GM21619 (cell line): ENCODE results near the gene RLN1.
"Not testable (repeated sequence)": the region's sequence is repeated elsewhere in the genome, so short reads cannot be mapped to it uniquely, and the experiment has no call there.

Experiments used
- ATAC-seq: cut with Tn5 transposase; IDR thresholded peaks from one replicate; pipeline ENCODE4 v1.9.1; 2021; ENCODE audit not compliant: unreplicated experiment

RLN1 gene

GRCh38 chr9:5326187-5326586, 13.5 kb downstream of the RLN1 start:
- no peak for ATAC-seq

- ATAC-seq = not testable (repeated sequence)
Observed at GRCh38 chr9:5321601-5322000, 18.1 kb downstream of the RLN1 start.

GRCh38 chr9:5321058-5321457, 18.6 kb downstream of the RLN1 start:
- ATAC-seq = no peak

- not testable (repeated sequence) for ATAC-seq
Observed at GRCh38 chr9:5316406-5316805, 23.3 kb downstream of the RLN1 start.

GRCh38 chr9:5315187-5315923, 24.3 kb downstream of the RLN1 start:
- ATAC-seq = no peak

- ATAC-seq = no peak
Observed at GRCh38 chr9:5310851-5311250, 28.8 kb downstream of the RLN1 start.

GRCh38 chr9:5305741-5306140, 33.9 kb downstream of the RLN1 start:
- ATAC-seq = no peak

GRCh38 chr9:5303840-5304795, 35.6 kb downstream of the RLN1 start, which contains the start of gene RLN2:
Gene RLN2 (minus strand): TSS chr9:5304716. CDS start chr9:5304580, 136 bp downstream.
- peak; percentile 99 for ATAC-seq

- ATAC-seq = no peak
Observed at GRCh38 chr9:5301544-5301943, 38.1 kb downstream of the RLN1 start.

- ATAC-seq = no peak
Observed at GRCh38 chr9:5292141-5292540, 47.5 kb downstream of the RLN1 start.

- ATAC-seq = no peak
Observed at GRCh38 chr9:5288591-5288990, 51.1 kb downstream of the RLN1 start.

GRCh38 chr9:5286262-5286661, 53.4 kb downstream of the RLN1 start:
- ATAC-seq = no peak
